H7 (cell line): Measurements from ENCODE around the gene NFIC. TPM values are rescaled to one million over a fixed set of nuclear protein-coding genes. Genes with fewer than 3 reads are reported as not detected.
A peak's percentile ranks its signal among the peaks of the same experiment; 100 is the strongest.

Experiments
- DNase-seq: peaks from one replicate; pipeline ENCODE4 v3.0.0; 2012
- H3K27me3 ChIP-seq: 2 replicates; pipeline ENCODE4 v1.6.0; 2011; ENCODE audit warnings: mild to moderate bottlenecking, low read length; ENCODE audit not compliant: control insufficient read depth, insufficient read depth
- H3K36me3 ChIP-seq: replicated peaks from 2 replicates; pipeline ENCODE4 v1.5.1; 2011; ENCODE audit warnings: low read length; ENCODE audit not compliant: control insufficient read depth, insufficient read depth
- H3K4me3 ChIP-seq: 2 replicates; pipeline ENCODE4 v1.5.1; 2011; ENCODE audit warnings: low read depth, mild to moderate bottlenecking, control low read depth, low read length, moderate library complexity; ENCODE audit not compliant: insufficient read depth
- total RNA-seq: library from RNA; depleted of rRNA; stranded (reverse); fragments of >200 nt; shearing (Covaris generic); gene quantifications from 2 replicates; pipeline ENCODE4 v1.2.3, GENCODE V29; 2014

Gene NFIC
- total RNA-seq, 1 experiment from 2014 or later, result 1.7 TPM

- peaks cover 9% of the 10 kb centered on the region for H3K27me3 ChIP-seq
- peak; percentile 27 for DNase-seq
- H3K4me3 ChIP-seq, result no peak overlapping the region
- H3K36me3 ChIP-seq, result no peaks in the 10 kb centered on the region
Measured at GRCh38 chr19:3469638-3470499, 103.5 kb downstream of the NFIC start.

DNA sequence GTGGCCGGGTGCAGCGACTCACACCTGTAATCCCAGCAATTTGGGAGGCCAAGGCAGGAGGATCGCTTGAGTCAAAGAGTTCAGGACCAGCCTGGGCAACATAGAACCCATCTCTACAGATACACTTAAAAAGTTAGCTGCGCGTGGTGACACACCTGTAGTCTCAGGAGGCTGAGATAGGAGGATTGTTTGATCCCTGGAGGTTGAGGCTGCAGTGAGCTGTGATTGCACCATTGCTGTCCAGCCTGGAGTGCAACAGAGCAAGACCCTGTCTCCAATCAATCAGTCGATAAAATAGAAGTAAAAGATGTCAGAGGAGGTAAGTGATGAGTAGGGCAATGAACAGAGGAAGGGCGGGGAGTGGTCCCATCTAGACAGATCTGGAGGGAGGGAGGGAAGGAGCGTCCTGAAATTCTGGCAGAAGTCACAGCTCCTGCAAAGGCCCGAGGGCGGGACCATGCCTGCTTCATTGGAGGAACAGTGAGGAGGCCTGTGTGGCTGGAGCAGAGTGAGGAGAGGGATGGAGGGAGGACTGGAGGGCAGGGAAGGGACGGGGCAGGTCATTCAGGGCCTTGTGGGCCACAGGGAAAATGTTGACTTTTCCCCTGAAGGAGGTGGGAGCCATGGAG, 104.2 kb downstream of the NFIC start:
- peak; percentile 15 for DNase-seq
- Histone ChIP-seq H3K4me3 (no peak overlapping the region), H3K27me3 (peaks cover 5% of the 10 kb centered on the region), H3K36me3 (no peaks in the 10 kb centered on the region; the same call in 1 of the 2 replicates)

- no peaks in the 10 kb centered on the region; the same call in 1 of the 2 replicates for H3K36me3 ChIP-seq
- no peak overlapping the region for H3K4me3 ChIP-seq
- peak; percentile 92 for DNase-seq
- peaks cover 4% of the 10 kb centered on the region for H3K27me3 ChIP-seq
Measured at GRCh38 chr19:3471954-3472655, 105.7 kb downstream of the NFIC start.

DNA sequence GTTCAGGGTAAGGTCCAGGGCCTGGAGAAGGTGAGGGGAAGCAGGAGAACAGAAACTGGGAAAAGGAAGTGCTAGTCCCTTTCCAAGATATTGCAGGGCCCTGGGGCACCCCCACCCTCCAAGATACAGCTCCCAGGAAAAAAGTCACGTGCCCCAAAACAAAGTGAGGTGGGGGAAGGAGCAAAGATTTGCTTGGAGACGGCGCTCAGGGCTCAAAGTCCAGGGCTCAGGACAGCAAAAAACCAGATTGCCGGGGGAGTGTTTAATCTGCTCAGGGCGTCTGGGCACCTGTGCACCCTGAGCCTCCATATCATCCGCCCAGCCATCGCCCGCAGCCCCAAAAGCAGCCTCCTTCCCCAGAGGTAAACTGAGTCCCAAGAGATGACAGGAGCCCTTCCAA, 107.6 kb downstream of the NFIC start:
- Histone ChIP-seq H3K36me3 (no peaks in the 10 kb centered on the region; the same call in 1 of the 2 replicates), H3K4me3 (no peak overlapping the region), H3K27me3 (peaks cover 11% of the 10 kb centered on the region)
- DNase-seq, result no peak

GRCh38 chr19:3474614-3475013, 108.2 kb downstream of the NFIC start:
- DNase-seq, result no peak
- H3K27me3 ChIP-seq, result peaks cover 10% of the 10 kb centered on the region
- no peaks in the 10 kb centered on the region; the same call in 1 of the 2 replicates for H3K36me3 ChIP-seq
- no peak overlapping the region for H3K4me3 ChIP-seq

DNA sequence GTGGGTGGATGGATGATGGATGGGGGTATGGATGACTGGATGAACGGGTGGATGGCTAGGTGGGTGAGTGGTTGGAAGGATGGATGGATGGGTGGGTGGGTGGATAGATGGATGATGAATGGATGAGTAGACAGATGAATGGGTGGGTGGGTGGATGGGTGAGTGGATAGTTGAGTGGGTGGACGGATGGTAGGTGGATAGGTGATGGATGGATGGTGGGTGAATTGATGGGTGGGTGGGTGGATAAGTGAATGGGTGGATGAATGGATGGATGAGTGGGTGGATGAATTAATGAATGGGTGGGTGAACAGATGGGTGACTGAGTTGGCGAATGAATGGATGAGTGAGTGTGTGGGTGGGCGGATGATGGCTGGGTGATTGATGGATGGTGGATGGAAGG, 109.1 kb downstream of the NFIC start:
- Histone ChIP-seq H3K36me3 (no peaks in the 10 kb centered on the region; the same call in 1 of the 2 replicates), H3K4me3 (no peak overlapping the region), H3K27me3 (peaks cover 7% of the 10 kb centered on the region; the same call in 1 of the 2 replicates)
- DNase-seq, result no peak

DNA sequence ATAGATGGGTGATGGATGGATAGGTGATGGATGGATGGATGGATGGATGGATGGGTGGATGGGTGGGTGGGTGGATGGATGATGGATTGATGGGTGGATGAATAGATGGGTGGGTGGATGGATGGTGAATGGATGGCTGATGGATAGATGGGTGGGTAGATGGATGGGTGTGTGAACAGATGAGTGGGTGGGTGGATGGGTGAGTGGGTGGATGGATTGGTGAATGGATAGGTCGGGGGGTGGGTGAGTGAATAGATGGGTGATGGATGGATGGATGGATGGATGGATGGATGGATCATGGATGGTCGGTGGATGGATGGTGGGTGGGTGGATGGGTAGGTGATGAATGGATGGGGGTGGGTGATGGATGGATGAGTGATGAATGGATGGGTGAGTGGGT, 110.4 kb downstream of the NFIC start:
- DNase-seq, result no peak
- Histone ChIP-seq H3K4me3 (no peak overlapping the region), H3K36me3 (no peaks in the 10 kb centered on the region; the same call in 1 of the 2 replicates), H3K27me3 (peaks cover 11% of the 10 kb centered on the region; the same call in 1 of the 2 replicates)

DNA sequence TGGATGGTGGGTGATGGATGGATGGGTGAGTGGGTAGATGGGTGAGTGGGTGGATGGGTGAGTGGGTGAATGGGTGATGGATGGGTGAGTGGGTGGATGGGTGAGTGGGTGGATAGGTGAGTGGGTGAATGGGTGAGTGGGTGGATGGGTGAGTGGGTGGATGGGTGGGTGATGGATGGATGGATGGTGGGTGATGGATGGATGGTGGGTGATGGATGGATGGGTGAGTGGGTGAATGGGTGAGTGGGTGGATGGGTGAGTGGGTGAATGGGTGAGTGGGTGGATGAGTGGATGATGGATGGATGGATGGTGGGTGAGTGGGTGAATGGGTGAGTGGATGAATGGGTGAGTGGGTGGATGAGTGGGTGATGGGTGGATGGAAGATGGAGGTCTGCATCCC, 111.1 kb downstream of the NFIC start:
- no peaks in the 10 kb centered on the region; the same call in 1 of the 2 replicates for H3K36me3 ChIP-seq
- DNase-seq, result no peak
- peaks cover 12% of the 10 kb centered on the region; the same call in 1 of the 2 replicates for H3K27me3 ChIP-seq
- no peak overlapping the region for H3K4me3 ChIP-seq

DNA sequence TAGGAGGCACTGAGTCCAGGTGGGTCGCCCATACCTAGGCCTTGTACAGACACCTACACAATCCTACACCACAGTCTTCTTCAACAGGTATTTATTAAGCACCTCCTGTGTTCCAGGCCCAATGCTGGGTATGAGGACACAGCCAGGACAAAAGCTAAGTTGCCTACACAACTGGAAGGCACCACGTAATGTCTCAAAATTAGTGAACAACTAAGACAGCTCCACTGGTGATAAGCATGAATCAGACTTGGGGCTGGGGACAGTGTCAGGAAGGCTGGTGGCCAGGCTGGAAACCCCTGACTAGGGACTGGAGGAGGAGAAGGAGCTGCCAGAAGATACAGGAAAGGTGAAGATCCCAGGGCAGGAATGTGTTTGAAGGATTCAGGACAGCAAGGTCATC, 111.6 kb downstream of the NFIC start:
- peaks cover 12% of the 10 kb centered on the region; the same call in 1 of the 2 replicates for H3K27me3 ChIP-seq
- no peak overlapping the region for H3K4me3 ChIP-seq
- no peaks in the 10 kb centered on the region; the same call in 1 of the 2 replicates for H3K36me3 ChIP-seq
- peak; percentile 25 for DNase-seq

DNA sequence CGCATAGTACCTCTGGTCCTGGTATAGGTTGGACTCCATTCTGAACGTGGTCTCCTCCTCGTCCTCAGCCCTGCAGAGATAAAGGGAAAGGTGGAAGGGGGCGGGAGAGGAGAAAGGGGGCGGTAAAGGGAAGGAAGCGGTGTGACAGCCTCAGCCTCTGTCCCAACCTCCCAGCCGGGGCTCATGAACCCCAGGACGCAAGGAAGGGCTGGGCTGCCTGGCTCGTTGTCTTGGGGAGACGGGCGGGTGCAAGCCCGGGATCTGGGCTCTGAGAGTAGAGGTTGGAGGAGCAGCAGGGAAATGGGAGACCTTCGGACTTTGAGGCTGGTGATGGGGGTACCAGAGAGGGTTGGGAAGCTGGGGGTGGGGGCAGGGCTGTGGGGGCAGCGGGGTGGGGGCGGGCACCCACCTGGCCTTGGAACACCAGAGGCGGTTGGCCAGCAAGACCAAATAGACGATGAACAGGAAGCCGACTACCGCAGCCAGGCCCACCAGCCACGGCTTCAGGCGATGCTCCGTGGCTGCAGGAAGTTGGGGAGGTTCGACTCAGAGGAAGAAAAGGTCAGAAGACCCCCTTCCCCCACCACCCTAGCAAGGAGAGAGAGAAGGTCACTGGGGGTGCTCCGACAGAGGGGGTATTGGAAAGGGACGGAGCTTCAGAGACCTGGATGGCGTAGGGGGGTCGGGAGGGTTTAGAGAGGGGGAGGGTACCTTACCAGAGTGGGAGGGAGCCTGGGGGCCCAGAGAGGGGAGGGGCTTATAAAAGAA, 112.2 kb downstream of the NFIC start:
- Histone ChIP-seq H3K4me3 (peak overlapping the region; percentile 31), H3K36me3 (no peaks in the 10 kb centered on the region; the same call in 1 of the 2 replicates), H3K27me3 (peaks cover 12% of the 10 kb centered on the region; the same call in 1 of the 2 replicates)
- peak; percentile 64 for DNase-seq

DNA sequence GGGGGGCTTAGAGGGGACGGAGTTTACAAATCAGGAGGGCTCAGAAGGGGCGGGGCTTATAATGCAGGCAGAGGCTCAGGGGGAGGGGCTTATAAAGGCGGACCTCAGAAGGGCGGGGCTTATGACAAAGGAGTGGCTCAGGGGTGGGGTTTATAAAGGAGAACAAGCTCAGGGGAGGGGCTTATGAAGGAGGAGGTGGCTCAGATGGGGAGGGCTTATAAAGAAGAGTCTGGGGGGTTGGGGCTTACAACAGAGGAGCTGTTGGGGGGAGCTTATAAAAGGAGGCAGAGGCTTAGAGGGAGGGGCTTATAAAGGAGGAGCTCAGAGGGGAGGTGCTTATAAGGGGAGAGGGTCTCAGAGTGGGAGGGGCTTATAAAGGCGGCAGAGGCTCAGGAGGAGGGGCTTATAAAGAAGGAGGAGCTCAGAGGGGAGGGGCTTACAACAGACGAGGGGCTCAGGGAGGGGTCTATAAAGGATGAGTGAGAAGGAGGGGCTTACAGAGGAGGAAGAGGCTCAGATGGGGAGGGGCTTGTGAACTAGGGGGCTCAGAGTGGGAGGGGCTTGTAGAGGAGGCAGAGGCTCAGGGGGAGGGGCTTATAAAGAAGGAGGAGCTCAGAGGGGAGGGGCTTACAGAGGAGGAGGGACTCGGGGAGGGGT, 112.9 kb downstream of the NFIC start:
- H3K27me3 ChIP-seq, result peaks cover 12% of the 10 kb centered on the region; the same call in 1 of the 2 replicates
- H3K36me3 ChIP-seq, result no peaks in the 10 kb centered on the region; the same call in 1 of the 2 replicates
- peak; percentile 90 for DNase-seq
- peak overlapping the region; percentile 31; the same call in 1 of the 2 replicates for H3K4me3 ChIP-seq

DNA sequence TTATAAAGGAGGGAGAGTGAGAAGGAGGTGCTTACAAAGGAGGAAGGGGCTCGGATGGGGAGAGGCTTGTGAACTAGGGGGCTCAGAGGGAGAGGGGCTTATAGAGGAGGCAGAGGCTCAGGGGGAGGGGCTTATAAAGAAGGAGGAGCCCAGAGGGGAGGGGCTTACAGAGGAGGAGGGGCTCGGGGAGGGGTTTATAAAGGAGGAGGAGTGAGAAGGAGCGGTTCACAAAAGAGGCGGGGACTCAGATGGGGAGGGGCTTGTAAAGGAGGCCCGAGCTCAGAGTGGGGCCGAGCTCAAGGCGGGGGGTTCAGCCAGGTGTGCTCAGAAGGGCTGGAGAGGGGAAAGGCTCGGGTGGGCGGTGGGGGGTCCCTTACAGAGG, 113.4 kb downstream of the NFIC start:
- Histone ChIP-seq H3K4me3 (peak overlapping the region; percentile 47), H3K27me3 (peaks cover 12% of the 10 kb centered on the region; the same call in 1 of the 2 replicates), H3K36me3 (no peaks in the 10 kb centered on the region; the same call in 1 of the 2 replicates)
- peak; percentile 92 for DNase-seq

DNA sequence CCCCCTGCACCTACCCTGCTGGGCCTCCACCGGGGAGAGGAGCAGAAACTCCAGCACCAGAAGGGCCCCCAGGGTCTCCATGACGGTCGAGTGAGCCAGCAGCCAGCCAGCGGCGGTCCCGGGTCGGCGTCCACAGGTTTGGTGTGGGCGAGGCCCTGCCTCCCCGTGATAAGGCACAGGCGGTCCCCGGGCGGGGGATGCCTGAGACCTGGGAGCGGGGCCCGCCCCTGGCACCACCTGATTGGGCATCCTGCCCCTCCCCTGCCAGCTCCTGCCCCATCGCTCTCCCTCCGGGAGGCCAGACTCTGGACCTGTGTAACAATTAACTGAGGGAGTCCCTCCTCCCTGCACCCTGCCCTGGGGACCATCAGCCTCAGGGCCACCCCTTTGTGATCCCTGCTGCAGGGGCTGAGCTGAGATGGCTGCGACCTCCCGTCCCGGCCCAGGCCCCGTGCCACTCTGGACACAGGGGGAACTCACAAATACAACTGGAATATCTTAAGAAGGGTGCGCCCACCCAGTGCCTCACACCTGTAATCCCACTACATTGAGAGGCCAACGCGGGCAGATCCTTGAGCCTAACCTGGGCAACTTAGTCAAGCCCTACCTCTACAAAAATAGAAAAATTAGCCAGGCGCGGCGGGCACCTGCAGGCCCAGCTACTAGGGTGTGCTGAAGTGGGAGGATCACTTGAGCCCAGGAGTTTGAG, 114.2 kb downstream of the NFIC start, which contains the start of gene SMIM24:
Gene SMIM24 (minus strand): TSS at position 143 of the 709 bp plus-strand sequence. CDS start 62 bp downstream, at position 81.
- H3K27me3 ChIP-seq, result peaks cover 12% of the 10 kb centered on the region; the same call in 1 of the 2 replicates
- H3K36me3 ChIP-seq, result no peaks in the 10 kb centered on the region
- DNase-seq, result peak; percentile 84
- H3K4me3 ChIP-seq, result peak within 1 kb of the TSS; percentile 47
